Measurements from ENCODE around the gene UNC45B.
"Not testable (repeated sequence)": the region's sequence is repeated elsewhere in the genome, so short reads cannot be mapped to it uniquely, and the experiment has no call there.

UNC45B gene

GRCh38 chr17:35170968-35171771, 23.6 kb downstream of the UNC45B start:
- no peak for DNase-seq (ENCODE audit: low read depth)

DNA sequence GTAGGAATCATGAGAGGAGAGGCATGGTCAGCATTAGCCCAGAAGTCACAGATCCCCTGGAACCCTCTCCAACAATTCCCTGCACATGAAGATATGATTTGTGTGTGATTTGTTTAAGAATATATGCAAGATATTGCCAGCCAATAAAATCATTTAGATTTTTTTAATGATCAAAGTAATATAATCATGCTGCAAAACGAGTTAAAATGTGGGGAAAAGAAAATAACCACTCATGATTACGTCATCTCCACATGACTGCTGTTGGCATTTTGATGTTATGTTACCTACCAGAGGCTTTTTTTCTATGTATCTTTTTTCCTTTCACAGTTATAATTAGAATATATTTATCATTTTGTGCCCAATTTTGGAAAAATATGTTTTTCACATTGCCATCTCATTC, 24.2 kb downstream of the UNC45B start:
- no peak for DNase-seq (ENCODE audit: low read depth)

DNA sequence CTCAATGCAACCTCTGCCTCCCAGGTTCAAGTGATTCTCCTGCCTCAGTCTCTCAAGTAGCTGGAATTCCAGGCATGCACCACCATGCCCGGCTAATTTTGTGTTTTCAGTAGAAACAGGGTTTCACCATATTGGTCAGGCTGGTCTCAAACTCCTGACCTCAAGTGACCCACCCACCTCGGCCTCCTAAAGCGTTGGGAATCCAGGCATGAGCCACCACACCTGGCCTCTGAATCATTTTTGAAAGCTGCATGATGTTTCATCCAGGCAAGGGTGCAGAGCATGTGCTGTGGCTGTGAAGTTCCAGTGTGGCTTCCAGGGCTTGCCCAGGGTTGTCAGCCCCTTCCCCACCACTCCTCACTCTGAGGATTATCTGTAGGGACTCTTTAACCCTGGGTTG, 24.7 kb downstream of the UNC45B start:
- DNase-seq (ENCODE audit: low read depth): not testable (repeated sequence)

GRCh38 chr17:35174835-35175334, 27.3 kb downstream of the UNC45B start:
- DNase-seq (ENCODE audit: low read depth): no peak

DNA sequence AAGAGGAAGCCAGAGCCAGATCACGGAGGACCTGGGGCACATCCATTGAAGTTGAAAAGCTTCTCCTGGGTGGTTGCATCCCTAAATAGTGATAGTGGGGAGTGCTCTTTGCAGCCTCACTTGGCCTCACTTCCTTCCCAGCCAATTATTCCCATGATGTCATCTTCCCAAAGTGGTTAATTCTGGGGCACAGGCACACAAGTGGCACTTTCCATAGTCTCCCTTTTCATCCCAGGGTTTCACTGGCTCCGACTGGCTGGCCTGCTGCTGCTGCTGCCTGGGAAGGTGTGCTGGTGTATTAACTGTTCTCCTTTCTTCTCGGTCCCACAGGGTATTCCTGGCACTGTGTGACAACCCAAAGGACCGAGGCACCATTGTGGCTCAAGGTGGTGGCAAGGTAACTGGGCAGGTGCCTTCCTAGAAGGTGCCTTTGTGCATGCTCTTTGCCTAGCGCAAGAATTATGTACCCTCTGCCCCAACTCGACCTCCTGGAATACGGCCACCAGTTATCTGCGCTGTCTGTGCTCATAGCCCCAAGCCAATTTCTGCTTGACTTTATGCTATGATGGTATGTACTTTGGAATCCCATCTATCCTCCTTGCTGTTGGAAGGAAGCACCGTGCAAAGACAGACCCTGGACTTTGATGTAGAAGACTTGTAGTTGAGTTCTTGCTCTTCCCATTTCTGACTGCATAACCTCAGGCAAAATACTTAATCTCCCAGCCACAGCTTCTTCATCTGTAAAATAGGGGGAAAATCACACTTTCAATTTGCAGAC, 28.2 kb downstream of the UNC45B start:
- DNase-seq (ENCODE audit: low read depth): no peak

DNA sequence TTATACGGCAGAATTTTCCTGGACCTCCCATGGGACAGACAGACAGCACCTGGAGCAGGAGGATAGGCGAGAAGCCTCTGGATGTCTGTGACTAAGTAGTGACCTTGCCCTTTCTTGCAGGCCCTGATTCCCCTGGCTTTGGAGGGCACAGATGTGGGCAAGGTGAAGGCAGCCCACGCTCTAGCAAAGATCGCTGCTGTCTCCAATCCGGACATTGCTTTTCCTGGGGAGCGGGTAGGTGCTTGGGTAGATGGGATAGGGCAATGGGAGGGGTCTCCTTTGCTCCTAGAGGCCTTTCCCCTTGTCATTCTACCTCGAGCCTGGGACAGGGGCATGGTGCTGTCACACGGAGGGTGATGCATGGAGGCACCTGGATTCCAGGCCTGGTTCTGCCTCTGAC, 29.3 kb downstream of the UNC45B start:
- no peak for DNase-seq (ENCODE audit: low read depth)

DNA sequence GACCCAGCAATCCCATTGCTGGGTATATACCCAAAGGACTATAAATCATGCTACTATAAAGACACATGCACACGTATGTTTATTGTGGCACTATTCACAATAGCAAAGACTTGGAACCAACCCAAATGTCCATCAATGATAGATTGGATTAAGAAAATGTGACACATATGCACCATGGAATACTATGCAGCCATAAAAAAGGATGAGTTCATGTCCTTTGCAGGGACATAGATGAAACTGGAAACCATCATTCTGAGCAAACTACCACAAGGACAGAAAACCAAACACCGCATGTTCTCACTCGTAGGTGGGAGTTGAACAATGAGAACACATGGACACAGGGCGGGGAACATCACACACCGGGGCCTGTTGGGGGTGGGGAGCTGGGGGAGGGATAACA, 31.8 kb downstream of the UNC45B start:
- not testable (repeated sequence) for DNase-seq (ENCODE audit: low read depth)

GRCh38 chr17:35183332-35183731, 35.7 kb downstream of the UNC45B start:
- no peak for DNase-seq (ENCODE audit: low read depth)

GRCh38 chr17:35184274-35184673, 36.7 kb downstream of the UNC45B start:
- no peak for DNase-seq (ENCODE audit: low read depth)

GRCh38 chr17:35185849-35186248, 38.2 kb downstream of the UNC45B start:
- no peak for DNase-seq (ENCODE audit: low read depth)

DNA sequence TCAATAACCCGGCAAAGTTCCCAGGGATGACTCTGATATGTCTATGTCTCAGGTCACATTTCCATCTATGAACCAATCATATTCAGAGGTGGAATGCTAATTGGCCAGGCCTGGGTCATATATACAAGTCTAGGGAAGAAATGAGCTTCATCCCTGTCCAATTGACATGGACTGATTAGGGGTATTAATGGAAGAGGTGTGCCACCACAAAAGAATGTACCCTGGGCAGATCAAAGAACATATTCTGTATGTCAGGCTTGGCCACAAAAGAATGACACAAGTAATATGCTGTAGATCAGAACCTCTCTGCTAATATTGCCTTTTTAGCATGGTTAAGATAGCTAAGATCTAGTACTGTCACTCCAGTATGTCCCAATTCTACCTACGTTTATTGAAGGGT, 39.9 kb downstream of the UNC45B start:
- DNase-seq (ENCODE audit: low read depth): no peak

GRCh38 chr17:35188111-35188510, 40.5 kb downstream of the UNC45B start:
- DNase-seq (ENCODE audit: low read depth): no peak

DNA sequence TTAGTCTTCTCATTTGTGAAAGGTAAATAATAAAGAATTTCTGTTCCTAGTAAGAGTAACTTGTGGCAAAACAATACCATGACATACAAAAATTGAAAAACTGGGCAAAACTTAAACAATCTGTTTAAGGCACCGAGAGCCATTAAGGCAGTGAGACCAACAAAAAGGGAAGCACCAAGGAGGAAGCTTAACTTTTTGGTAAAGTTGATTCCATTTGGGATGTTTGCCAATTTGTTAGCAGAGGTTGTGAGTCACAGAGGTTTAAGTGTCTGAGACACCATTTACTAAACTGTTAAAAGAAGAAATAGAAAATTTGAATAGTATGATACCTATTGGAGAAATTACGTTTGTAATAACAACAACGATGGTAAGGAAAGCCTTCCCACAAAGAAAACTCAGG, 41.7 kb downstream of the UNC45B start:
- no peak for DNase-seq (ENCODE audit: low read depth)

DNA sequence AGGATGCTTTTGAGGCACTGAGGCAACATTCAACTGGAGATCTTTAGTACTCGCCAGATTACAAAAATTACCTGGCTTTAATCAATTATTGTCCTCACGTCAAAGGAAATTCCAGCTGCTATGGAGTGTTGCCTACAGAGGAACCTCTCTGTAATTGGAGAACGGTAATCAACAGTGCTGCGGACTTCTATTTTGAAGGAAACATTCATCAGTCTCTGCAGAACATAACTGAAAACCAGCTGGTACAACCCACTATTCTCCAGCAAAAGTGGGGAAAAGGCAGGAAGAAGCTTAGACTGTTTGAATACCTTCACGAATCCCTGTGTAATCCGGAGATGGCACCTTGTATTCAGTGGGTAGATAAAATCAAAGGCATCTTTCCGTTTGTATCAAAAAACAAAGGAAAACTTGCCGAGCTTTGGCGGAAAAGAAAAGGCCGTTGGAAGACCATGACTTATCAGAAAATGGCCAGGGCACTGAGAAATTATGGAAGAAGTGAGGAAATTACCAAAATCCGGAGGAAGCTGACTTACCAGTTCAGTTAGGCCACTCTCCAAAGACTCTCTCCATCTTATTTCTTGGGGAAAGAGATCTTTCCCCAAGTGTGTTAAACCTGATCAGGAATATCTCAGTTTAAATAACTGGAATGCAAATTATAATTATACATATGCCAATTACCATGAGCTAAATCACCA, 43.5 kb downstream of the UNC45B start:
- no peak for DNase-seq (ENCODE audit: low read depth)

GRCh38 chr17:35192708-35193107, 45.1 kb downstream of the UNC45B start:
- DNase-seq (ENCODE audit: low read depth): no peak

GRCh38 chr17:35194001-35194400, 46.4 kb downstream of the UNC45B start, which contains the start of gene SLC35G3:
TSS of gene SLC35G3 (minus strand) at chr17:35194393. CDS start at chr17:35194307, 86 bp downstream.
- DNase-seq (ENCODE audit: low read depth): not testable (repeated sequence)

DNA sequence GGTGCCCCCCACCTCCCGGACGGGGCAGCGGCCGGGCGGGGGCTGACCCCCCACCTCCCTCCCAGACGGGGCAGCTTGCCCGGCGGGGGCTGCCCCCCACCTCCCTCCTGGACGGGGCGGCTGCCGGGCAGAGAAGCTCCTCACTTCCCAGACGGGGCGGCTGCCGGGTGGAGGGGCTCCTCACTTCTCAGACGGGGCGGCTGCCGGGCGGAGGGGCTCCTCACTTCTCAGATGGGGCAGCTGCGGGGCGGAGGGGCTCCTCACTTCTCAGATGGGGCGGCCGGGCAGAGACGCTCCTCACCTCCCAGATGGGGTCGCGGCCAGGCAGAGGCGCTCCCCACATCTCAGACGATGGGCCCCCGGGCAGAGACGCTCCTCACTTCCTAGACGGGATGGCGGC, 47.4 kb downstream of the UNC45B start:
- DNase-seq (ENCODE audit: low read depth): not testable (repeated sequence)

GRCh38 chr17:35202582-35202981, 55.0 kb downstream of the UNC45B start:
- DNase-seq (ENCODE audit: low read depth): not testable (repeated sequence)

DNA sequence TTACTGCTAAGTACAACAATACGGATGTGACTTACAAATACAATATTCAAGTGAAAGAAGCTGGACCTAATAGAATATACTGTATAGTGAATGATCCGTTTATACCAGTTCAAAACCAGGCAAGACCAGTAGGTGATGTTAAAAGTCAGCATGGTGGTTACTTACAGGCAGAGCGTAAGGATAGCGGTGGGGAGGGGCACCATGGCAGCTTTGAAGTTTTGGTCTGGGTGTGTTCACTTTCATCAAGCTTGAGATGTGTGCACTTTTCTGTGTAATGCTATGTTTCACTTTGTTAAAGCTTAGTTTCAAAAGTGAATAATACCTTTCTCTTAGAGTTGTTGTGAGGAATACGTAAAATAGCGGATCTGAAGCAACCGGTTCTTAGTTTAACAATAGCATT, 63.1 kb downstream of the UNC45B start:
- DNase-seq (ENCODE audit: low read depth): no peak

DNA sequence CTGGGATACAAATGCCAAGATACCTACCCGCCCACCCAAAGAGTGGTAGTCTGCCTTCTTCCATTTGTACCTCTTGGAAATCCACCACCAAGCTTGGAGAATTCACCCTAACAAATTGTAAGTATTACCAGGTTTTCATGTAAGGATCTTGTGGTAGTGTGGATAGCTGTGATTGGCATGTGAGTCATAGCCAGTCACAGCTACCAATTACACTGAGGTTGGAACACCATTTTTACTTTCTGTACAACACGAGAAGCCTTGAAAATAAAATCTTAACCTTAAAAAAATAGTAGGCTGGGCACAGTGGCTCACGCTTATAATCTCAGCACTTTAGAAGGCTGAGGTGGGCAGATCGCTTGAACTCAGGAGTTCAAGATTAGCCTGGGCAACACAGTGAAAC, 65.1 kb downstream of the UNC45B start:
- DNase-seq (ENCODE audit: low read depth): no peak

GRCh38 chr17:35213412-35213940, 65.9 kb downstream of the UNC45B start:
- no peak for DNase-seq (ENCODE audit: low read depth)

DNA sequence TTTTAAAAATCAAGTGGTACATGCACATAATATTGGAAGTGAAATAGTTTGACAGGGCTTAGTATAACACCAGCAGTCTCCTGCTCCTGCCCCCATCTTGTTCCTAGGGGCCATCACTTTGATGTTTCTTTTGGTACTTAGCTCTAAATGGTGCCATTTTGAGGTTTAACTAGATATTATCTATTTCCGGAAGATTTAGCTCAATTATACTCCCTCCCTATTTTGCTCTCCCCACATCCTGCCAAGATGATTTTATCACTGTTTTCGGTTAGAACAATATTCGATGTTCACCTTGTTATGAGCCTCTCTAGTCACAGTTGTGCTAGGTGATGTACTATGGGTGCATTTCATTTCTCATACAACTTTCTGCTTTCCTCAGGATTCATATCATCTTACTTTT, 66.6 kb downstream of the UNC45B start:
- no peak for DNase-seq (ENCODE audit: low read depth)
